H9 (cell line): ENCODE measurements around the gene TEX11. TPM values are rescaled to one million over a fixed set of nuclear protein-coding genes. Genes with fewer than 3 reads are reported as not detected.

Experiments
- DNase-seq: peaks from one replicate; pipeline ENCODE4 v3.0.0-alpha.2; 2017
- H2AFZ ChIP-seq: one replicate; pipeline ENCODE4 v1.6.1; 2013; ENCODE audit warnings: mild to moderate bottlenecking, low read length, control low read depth, moderate library complexity
- H2AK5ac ChIP-seq: 2 replicates; pipeline ENCODE4 v1.6.1; 2013; ENCODE audit warnings: low read length, control low read depth, mixed read lengths; ENCODE audit not compliant: insufficient read length
- H2BK120ac ChIP-seq: one replicate; pipeline ENCODE4 v1.6.1; 2013; ENCODE audit warnings: low read depth, mild to moderate bottlenecking, low read length, control low read depth, inconsistent platforms; ENCODE audit not compliant: poor library complexity, severe bottlenecking
- H2BK12ac ChIP-seq: 2 replicates; pipeline ENCODE4 v1.6.1; 2013; ENCODE audit warnings: low read length, control low read depth, mixed read lengths, low read depth; ENCODE audit not compliant: insufficient read length
- H2BK15ac ChIP-seq: 2 replicates; pipeline ENCODE4 v1.6.1; 2013; ENCODE audit warnings: low read depth, low read length, control low read depth
- H2BK20ac ChIP-seq: one replicate; pipeline ENCODE4 v1.6.1; 2013; ENCODE audit warnings: low read depth, mild to moderate bottlenecking, low read length, control low read depth, inconsistent platforms; ENCODE audit not compliant: poor library complexity, severe bottlenecking
- H2BK5ac ChIP-seq: 2 replicates; pipeline ENCODE4 v1.6.1; 2013; ENCODE audit warnings: low read length, control low read depth, mixed read lengths; ENCODE audit not compliant: insufficient read length
- H3K14ac ChIP-seq: 2 replicates; pipeline ENCODE4 v1.6.1; 2013; ENCODE audit warnings: low read length, control low read depth; ENCODE audit not compliant: insufficient read depth
- H3K18ac ChIP-seq: 2 replicates; pipeline ENCODE4 v1.6.1; 2013; ENCODE audit warnings: low read depth, mild to moderate bottlenecking, mixed read lengths, low read length, control low read depth; ENCODE audit not compliant: insufficient read length
- H3K23ac ChIP-seq: 2 replicates; pipeline ENCODE4 v1.6.1; 2013; ENCODE audit warnings: low read length, control low read depth, mixed read lengths, low read depth; ENCODE audit not compliant: insufficient read length
- H3K23me2 ChIP-seq: 2 replicates; pipeline ENCODE4 v1.6.1; 2013; ENCODE audit warnings: low read depth, mild to moderate bottlenecking, mixed read lengths, low read length, control low read depth; ENCODE audit not compliant: insufficient read length, poor library complexity, severe bottlenecking
- H3K27ac ChIP-seq: 2 replicates; pipeline ENCODE4 v1.5.1; 2013; ENCODE audit warnings: low read length, control low read depth, mixed read lengths, low read depth; ENCODE audit not compliant: insufficient read length
- H3K27me3 ChIP-seq: 2 replicates; pipeline ENCODE4 v1.6.1; 2013; ENCODE audit warnings: low read length, control low read depth, inconsistent platforms; ENCODE audit not compliant: insufficient read depth
- H3K4ac ChIP-seq: 2 replicates; pipeline ENCODE4 v1.6.1; 2013; ENCODE audit warnings: low read depth, mild to moderate bottlenecking, control low read depth, inconsistent platforms, low read length, moderate library complexity
- H3K4me1 ChIP-seq: 2 replicates; pipeline ENCODE4 v1.6.1; 2013; ENCODE audit warnings: low read length, control low read depth, inconsistent platforms; ENCODE audit not compliant: insufficient read depth
- H3K4me2 ChIP-seq: 2 replicates; pipeline ENCODE4 v1.6.1; 2013; ENCODE audit warnings: low read length, control low read depth, mixed read lengths; ENCODE audit not compliant: insufficient read length, insufficient read depth
- H3K56ac ChIP-seq: 2 replicates; pipeline ENCODE4 v1.6.1; 2013; ENCODE audit warnings: low read depth, mild to moderate bottlenecking, mixed read lengths, low read length, control low read depth; ENCODE audit not compliant: insufficient read length
- H3K79me1 ChIP-seq: 2 replicates; pipeline ENCODE4 v1.6.1; 2013; ENCODE audit warnings: low read depth, mild to moderate bottlenecking, moderate library complexity, low read length, control low read depth, inconsistent platforms; ENCODE audit not compliant: insufficient read depth, poor library complexity, severe bottlenecking
- H3K79me2 ChIP-seq: 2 replicates; pipeline ENCODE4 v1.6.1; 2013; ENCODE audit warnings: low read length, control low read depth, inconsistent platforms; ENCODE audit not compliant: insufficient read depth
- H3K9ac ChIP-seq: 2 replicates; pipeline ENCODE4 v1.6.1; 2013; ENCODE audit warnings: low read length, control low read depth, mixed read lengths; ENCODE audit not compliant: insufficient read length; ENCODE audit errors: extremely low read depth
- H3K9me3 ChIP-seq: one replicate; pipeline ENCODE4 v1.6.1; 2013; ENCODE audit warnings: low read depth, low read length, inconsistent platforms; ENCODE audit not compliant: control insufficient read depth
- H3T11ph ChIP-seq: one replicate; pipeline ENCODE4 v1.6.1; 2013; ENCODE audit warnings: mild to moderate bottlenecking, low read length, control low read depth, inconsistent platforms
- H4K20me1 ChIP-seq: one replicate; pipeline ENCODE4 v1.6.1; 2013; ENCODE audit not compliant: control insufficient read depth, insufficient read length, insufficient read depth
- H4K5ac ChIP-seq: 2 replicates; pipeline ENCODE4 v1.6.1; 2013; ENCODE audit warnings: low read depth, mild to moderate bottlenecking, mixed read lengths, low read length, control low read depth; ENCODE audit not compliant: insufficient read length
- H4K8ac ChIP-seq: replicated peaks from 2 replicates; pipeline ENCODE4 v1.6.1; 2013; ENCODE audit warnings: low read length, control low read depth, mixed read lengths, low read depth; ENCODE audit not compliant: insufficient read length
- H4K91ac ChIP-seq: 2 replicates; pipeline ENCODE4 v1.6.1; 2013; ENCODE audit warnings: low read depth, mild to moderate bottlenecking, moderate library complexity, mixed read lengths, low read length, control low read depth; ENCODE audit not compliant: insufficient read length
- H3K27ac Mint-ChIP-seq, 3 experiments: 2 replicates in 2 of 3; 3 replicates in 1 of 3; pipeline ENCODE4 v1.8.0; 2020 to 2021; ENCODE audit warnings: mixed read lengths in 3 of 3, mild to moderate bottlenecking in 1 of 3, moderate library complexity in 1 of 3
- H3K27me3 Mint-ChIP-seq: 2 replicates; pipeline ENCODE4 v1.8.0; 2021; ENCODE audit warnings: low read depth, mild to moderate bottlenecking, moderate library complexity, mixed read lengths
- H3K36me3 Mint-ChIP-seq, 3 experiments: 2 replicates in 2 of 3; 3 replicates in 1 of 3; pipeline ENCODE4 v1.8.0; 2020 to 2021; ENCODE audit warnings: low read depth in 3 of 3, mixed read lengths in 3 of 3; ENCODE audit not compliant: insufficient read depth in 1 of 3
- H3K4me1 Mint-ChIP-seq, 2 experiments: 2 replicates each; pipeline ENCODE4 v1.8.0; 2020; ENCODE audit warnings: mixed read lengths in 2 of 2
- H3K4me3 Mint-ChIP-seq, 2 experiments: 2 replicates in 1 of 2; 3 replicates in 1 of 2; pipeline ENCODE4 v1.8.0; 2020 to 2021; ENCODE audit warnings: mild to moderate bottlenecking in 2 of 2, mixed read lengths in 2 of 2, moderate library complexity in 1 of 2
- H3K9me3 Mint-ChIP-seq, 2 experiments: 2 replicates in 1 of 2; 3 replicates in 1 of 2; pipeline ENCODE4 v1.8.0; 2020; ENCODE audit warnings: mild to moderate bottlenecking in 2 of 2, mixed read lengths in 2 of 2, moderate library complexity in 1 of 2
- CTCF ChIP-seq: fragments of 200-600 bp; sonication (generic); conservative IDR thresholded peaks from 3 replicates; pipeline ENCODE4 v1.8.0; 2021; ENCODE audit warnings: antibody characterized with exemption, mild to moderate bottlenecking
- WGBS: extraction: QIAGEN DNeasy Blood & Tissue Kit; methylation state at CpG from one replicate; pipeline ENCODE4 v1.1.7; 2013; ENCODE audit warnings: missing lambda C conversion rate, low lambda C conversion rate, mixed read lengths; ENCODE audit not compliant: insufficient read length; ENCODE audit errors: extremely low coverage; 5-methylcytosine and 5-hydroxymethylcytosine counted together
- total RNA-seq: library from RNA; stranded (reverse); gene quantifications from 2 replicates; pipeline ENCODE4 v1.2.1, GENCODE V29; 2021

TEX11 gene
- total RNA-seq, 1 experiment from 2014 or later, result 0.22 TPM

DNA sequence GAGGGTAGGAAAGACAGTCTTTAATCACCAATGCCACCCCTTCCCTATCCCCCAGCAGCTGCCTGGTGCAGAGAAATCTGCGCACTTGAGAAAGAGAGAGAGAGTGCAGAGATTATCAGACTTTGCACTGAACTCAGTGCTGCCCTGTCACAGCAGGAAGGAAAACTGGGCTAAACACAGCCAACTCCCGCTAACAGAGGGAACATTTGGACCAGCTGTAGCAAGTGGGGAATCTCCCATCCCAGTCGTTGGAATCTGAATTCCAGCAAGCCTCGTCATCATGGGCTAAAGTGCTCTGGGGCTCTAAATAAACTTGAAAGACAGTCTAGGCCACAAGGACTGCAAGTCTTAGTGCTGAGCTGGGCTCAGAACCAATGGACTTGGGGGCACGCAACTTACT, 295.2 kb downstream of the TEX11 start:
- no peaks in the 10 kb centered on the region for H3K23me2 ChIP-seq
- H3K79me2 ChIP-seq, result no peaks in the 10 kb centered on the region
- no CpG with 5 or more reads among the region's 5 CpGs for WGBS
- no peaks in the 10 kb centered on the region for H3K4me1 ChIP-seq
- Mint-ChIP-seq H3K4me1 (peaks cover 8 to 10% of the 10 kb centered on the region in 2 experiments), H3K9me3 (peaks cover 55 to 66% of the 10 kb centered on the region in 2 experiments), H3K27ac (no peak overlapping the region), H3K4me3 (no peak overlapping the region), H3K36me3 (no peaks in the 10 kb centered on the region), H3K27me3 (no peaks in the 10 kb centered on the region; the same call in none of the 2 replicates)
- no peak overlapping the region for H4K8ac ChIP-seq
- no peak overlapping the region for H3K23ac ChIP-seq
- H2BK120ac ChIP-seq, result no peak overlapping the region
- peaks cover 24% of the 10 kb centered on the region for H3K9me3 ChIP-seq
- H4K20me1 ChIP-seq, result no peaks in the 10 kb centered on the region
- no peak overlapping the region for H2AFZ ChIP-seq
- no peak for DNase-seq
- no peaks in the 10 kb centered on the region for H3K79me1 ChIP-seq
- no peak overlapping the region for H3K27ac ChIP-seq
- no peak overlapping the region for H3K4ac ChIP-seq
- no peak overlapping the region for H3K56ac ChIP-seq
- no peak overlapping the region for H3T11ph ChIP-seq
- H2BK20ac ChIP-seq, result no peak overlapping the region
- H2AK5ac ChIP-seq, result no peak overlapping the region
- no peak overlapping the region for H3K18ac ChIP-seq
- TF ChIP-seq CTCF, result no peak
- no peak overlapping the region for H2BK12ac ChIP-seq
- no peak overlapping the region for H3K9ac ChIP-seq
- H2BK5ac ChIP-seq, result no peak overlapping the region
- no peak overlapping the region for H2BK15ac ChIP-seq
- no peak overlapping the region for H4K5ac ChIP-seq
- H3K4me2 ChIP-seq, result no peak overlapping the region
- H3K27me3 ChIP-seq, result no peaks in the 10 kb centered on the region
- H4K91ac ChIP-seq, result no peak overlapping the region
- H3K14ac ChIP-seq, result no peak overlapping the region
